GM21526 (cell line): ENCODE results near the gene CAMKK2.
A peak's percentile ranks its signal among the peaks of the same experiment; 100 is the strongest.
"Not testable (repeated sequence)": the region's sequence is repeated elsewhere in the genome, so short reads cannot be mapped to it uniquely, and the experiment has no call there.

Source experiments
- ATAC-seq: cut with Tn5 transposase; IDR thresholded peaks from one replicate; pipeline ENCODE4 v1.9.1; 2021; ENCODE audit warnings: moderate library complexity; ENCODE audit not compliant: unreplicated experiment, low FRiP score

Gene CAMKK2

GRCh38 chr12:121299662-121300061 is 3.2 kb upstream of the CAMKK2 start:
- no peak for ATAC-seq

DNA sequence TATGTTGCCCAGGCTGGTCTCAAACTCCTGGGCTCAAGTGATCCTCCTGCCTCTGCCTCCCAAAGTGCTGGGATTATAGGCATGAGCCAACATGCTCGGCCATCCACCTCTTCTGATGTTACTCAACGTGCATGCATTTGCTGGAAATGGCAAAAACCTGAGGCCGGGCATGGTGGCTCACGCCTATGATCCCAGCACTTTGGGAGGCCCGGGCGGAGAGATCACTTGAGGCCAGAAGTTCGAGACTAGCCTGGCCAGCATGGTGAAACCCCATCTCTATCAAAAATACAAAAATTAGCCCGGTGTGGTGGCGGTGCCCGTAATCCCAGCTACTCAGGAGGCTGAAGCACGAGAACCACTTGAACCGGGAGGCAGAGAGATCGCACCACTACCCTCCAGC is 1.9 kb upstream of the CAMKK2 start:
- ATAC-seq: not testable (repeated sequence)

DNA sequence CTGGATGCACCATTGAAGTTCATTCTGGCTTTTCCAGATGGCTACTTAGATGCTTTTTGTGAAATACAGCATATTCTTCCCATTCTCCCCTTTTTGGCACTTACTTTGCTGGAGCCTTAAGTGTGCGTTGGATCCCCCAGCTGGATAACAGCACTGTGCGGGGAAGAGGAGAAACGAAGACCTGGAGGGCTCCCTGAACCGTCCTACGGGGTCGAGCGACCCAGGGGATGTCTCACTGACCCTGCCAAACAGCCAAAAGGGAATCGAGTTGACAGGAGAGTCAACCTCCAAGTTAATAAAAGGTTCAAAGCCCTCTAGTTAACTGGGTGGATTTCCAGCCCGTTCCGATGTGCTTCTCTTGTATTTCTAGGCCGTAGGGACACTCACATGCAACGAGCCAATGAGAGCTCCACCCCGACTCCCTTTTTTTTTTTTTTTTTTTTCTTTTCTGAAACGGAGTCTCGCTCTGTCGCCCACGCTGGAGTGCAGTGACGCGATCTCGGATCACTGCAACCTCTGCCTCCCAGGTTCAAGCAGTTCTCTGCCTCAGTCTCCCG is 1.0 kb upstream of the CAMKK2 start:
- no peak for ATAC-seq

DNA sequence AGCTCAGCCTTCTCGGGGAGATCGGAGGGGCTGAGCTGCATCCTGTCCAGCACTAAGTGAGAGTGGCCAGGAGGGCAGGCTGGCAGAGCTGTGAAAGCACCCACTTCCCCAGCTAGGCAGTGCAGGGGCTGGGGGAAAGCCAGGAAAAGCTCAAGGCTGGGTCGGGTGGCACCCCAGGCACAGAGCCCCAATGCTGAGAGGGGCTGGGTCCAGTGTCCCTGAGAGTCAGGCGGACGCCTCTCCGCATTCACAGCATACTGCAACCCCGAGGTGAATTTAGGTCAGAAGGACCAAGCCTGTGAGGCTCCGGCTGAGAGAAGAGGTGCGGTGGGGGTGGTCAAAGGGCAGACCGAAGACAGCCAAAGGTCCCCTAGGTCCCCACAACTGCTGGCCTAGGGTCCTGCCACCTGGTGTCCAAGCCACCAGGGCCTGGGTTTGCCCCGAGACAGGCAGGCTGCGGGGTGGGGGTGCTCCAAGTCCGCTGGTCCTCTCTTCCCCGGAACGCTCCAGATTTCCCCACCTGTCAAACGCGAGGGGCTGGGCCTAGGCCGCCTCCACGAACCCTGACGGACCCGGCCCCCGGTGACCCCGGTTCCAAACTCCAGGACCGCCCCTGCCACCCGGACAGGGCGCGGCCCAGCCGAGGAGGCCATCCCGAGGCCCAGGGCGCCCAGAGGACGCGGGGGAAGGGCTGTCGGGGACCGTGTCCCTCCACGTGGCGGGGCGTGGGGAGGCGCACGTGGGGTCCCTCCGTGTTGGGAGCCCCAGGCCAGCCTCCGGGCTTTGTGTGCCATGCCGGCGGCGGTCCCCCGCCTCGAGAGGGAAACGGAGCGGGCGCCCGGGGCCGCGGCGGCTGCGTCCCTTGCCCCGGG is 527 bp downstream of the CAMKK2 start:
- peak; percentile 25 for ATAC-seq

GRCh38 chr12:121295116-121295745 is 1.3 kb downstream of the CAMKK2 start:
- ATAC-seq: peak; percentile 5

- no peak for ATAC-seq
These were observed 2.2 kb downstream of the CAMKK2 start for GRCh38 chr12:121294151-121294889.

GRCh38 chr12:121293603-121294002 is 2.9 kb downstream of the CAMKK2 start:
- no peak for ATAC-seq

DNA sequence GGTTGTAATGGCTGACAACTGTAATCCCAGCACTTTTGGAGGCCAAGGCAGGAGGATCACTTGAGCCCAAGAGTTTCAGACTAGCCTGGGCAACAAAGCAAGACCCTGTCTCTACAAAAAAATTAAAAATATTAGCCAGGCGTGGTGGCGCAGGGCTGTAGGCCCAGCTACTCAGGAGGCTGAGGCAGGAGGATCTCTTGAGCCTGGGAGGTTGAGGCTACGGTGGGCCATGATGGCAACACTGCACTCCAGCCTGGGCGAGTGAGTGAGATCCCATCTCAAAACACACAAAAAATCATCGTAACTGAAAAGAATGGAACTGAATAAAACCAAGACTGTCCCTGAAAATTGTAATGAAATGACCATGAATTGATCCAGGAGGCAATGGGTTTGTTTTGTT is 6.1 kb downstream of the CAMKK2 start:
- no peak for ATAC-seq

DNA sequence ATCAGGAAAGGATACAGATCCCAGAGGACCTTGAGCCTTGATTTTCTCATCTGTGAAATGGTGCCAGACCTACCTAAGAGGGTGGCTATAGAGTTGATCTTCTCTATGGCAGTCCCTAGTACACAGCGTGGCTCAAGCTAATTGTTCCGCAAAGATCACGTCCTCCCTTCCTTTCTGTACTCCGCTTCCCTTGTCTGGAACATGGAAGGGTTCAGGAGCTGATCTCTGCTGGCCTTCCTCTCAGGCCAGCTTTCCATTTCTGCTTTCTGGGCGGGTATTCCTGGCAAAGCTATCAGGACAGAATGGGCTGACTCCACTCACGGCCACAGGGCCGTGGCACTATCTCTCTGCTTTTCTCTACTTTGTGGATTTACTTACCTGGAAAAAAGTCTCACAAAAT is 6.5 kb downstream of the CAMKK2 start:
- no peak for ATAC-seq

DNA sequence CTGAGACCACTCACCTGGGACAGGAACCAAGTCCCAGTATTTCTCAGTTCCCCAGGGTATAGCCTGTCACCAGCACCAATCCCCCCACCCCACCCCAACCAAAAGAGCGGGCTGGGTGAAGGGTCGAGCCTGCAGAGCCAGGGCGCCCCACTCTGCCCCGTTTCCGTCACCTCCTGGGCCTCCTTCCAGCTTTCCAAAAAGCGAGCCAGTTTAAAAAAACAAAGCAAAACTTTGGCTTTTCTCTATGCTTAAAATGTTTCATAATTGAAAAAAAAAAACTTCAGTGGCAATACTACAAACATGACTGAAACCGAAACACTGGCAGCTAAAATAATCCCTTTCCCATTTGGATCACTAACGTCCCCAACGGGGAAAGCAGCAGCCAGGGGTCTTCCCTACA is 7.5 kb downstream of the CAMKK2 start:
- ATAC-seq: no peak

- ATAC-seq: no peak
These were observed 8.2 kb downstream of the CAMKK2 start for GRCh38 chr12:121288158-121288845.

DNA sequence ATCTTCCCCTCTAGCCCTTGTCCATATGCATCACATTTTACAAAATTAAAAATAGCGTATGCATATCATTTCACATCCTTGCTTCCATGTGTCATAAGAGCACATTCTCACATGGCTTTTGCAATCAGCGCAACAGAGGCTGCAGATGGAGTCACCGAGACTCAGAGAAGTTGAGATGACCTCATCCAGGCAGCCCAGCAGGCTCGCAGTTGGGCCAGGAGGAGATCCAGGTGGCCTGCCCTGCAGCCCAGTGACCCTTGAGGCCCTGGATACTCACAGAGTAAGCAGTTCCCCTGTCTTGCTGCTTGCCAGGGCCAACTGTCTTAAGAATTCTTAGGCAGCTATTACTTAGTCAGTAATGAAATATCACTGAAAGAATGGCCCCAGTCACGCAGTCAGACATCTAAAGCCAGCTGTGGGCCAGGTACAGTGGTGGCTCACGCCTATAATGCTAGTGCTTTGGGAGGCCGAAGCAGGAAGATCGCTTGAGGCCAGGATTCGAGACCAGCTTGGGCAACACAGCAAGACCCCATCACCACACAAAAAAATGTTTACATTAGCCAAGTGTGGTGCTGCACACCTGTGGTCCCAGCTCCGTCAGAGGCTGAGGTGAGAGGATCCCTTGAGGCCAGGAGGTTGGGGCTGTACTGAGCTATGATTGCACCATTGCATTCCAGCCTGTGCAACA is 9.1 kb downstream of the CAMKK2 start:
- no peak for ATAC-seq

GRCh38 chr12:121285856-121286255 is 10.7 kb downstream of the CAMKK2 start:
- ATAC-seq: no peak

GRCh38 chr12:121284551-121285390 is 11.7 kb downstream of the CAMKK2 start:
- ATAC-seq: no peak

GRCh38 chr12:121283841-121284240 is 12.7 kb downstream of the CAMKK2 start:
- no peak for ATAC-seq

GRCh38 chr12:121283388-121283787 is 13.1 kb downstream of the CAMKK2 start:
- ATAC-seq: no peak

DNA sequence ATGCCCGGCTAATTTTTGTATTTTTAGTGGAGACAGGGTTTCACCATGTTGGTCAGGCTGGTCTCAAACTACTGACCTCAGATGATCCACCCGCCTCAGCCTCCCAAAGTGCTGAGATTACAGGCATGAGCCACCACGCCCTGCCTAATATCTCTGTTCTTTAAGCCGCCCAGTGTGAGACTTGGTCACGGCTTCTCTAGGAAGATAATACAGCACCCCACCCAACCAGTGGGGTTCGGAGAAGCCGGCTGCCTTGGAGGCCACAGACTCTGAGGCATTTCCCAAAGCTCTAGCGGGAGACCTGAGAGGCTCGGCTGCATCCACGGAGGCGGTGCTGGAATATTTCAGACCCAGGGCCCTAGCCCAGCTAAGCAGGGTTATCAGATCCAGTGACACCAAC is 13.6 kb downstream of the CAMKK2 start:
- not testable (repeated sequence) for ATAC-seq

- no peak for ATAC-seq
These were observed 14.3 kb downstream of the CAMKK2 start for GRCh38 chr12:121282072-121282742.
